Measurements from ENCODE around the gene ACOXL. TPM values are rescaled to one million over a fixed set of nuclear protein-coding genes. Genes with fewer than 3 reads are reported as not detected.

ACOXL gene
- total and polyA plus RNA-seq, 9 of the 15 experiments (the other 6 are each of a cell fraction or from before 2014, with no cell fraction given): 0.31 to 0.56 TPM; not detected in 7

DNA sequence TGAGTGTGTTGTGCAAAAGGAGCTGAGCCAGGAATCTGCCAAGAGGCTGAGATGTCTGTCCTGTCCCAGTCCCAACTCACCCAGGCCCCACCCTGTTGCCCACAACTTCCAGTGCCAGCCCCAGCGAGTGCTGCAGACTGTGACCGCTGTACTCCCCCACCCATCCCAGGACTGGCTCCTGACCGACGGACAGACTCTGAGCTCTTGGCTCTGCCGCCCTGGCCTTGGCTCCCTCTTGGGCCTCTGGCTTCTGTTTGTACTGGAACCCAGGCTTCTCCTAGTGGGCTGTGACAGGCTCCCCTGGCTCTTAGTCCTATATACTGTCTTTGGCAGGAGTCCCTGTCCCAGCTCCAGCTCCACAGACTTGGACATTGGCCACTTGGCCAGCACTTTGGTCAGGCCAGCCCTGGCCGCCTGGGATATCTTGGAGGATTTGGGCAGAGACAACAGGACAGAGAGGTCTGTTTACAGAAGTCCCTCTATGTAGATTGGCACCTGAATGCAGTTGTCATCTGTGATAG is 41.1 kb downstream of the ACOXL start (continued):
- TF ChIP-seq MAZ (CRISPR knock-in tag; conservative IDR thresholded peaks at IDR 0.05 in 1 of 2, IDR thresholded peaks at IDR 0.05 in 1 of 2): no peak

DNA sequence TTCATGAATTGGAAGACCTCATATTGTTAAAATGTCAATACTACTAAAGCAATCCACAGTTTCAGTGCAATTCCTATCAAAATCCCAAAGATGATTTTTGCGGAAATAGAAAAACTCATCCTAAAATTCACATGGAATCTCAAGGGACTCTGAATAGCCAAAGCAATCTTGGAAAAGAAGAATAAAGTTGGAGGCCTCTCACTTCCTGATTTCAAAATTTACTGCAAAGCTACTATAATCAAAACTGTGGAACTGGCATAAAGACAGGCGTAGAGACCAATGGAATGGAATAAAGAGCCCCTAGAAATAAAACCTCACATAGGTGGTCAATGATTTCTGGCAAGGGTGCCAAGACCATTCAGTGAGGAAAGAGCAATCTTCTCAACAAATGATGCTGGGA is 42.3 kb downstream of the ACOXL start:
- no peak for ATAC-seq
- no peaks in the 10 kb centered on the region for H3K79me2 ChIP-seq (ENCODE audit: control insufficient read depth, insufficient read depth, low read length)
- no peaks in the 10 kb centered on the region for H3K36me3 ChIP-seq (ENCODE audit: control insufficient read depth, insufficient read depth, low read length)
- no peak overlapping the region for H3K4me2 ChIP-seq (ENCODE audit: insufficient read depth, low read length)
- peaks cover 24 to 55% of the 10 kb centered on the region in 2 experiments for H3K27me3 ChIP-seq (ENCODE audit: control insufficient read depth in 2 of 2, insufficient read depth in 2 of 2, low read length in 2 of 2)
- DNase-seq (ENCODE audit: extremely low read depth in 1 of 4, low spot score in 3 of 4): no peak
- no peaks in the 10 kb centered on the region for H4K20me1 ChIP-seq (replicated peaks; ENCODE audit: control insufficient read depth, insufficient read depth, low read length)
- H3K4me3 ChIP-seq: no peak overlapping the region
- intact Hi-C loops (cut with micrococcal nuclease) (no loop called here), in situ Hi-C loops (cut with MboI) (loop anchor here (25.0 kb wide), 1 partner anchor 987 kb away; the partner anchor contains the start of gene RGPD5)
- ChIA-PET CTCF (ENCODE audit: low intra/inter-chr PET ratio) (no interaction called here), POLR2A (interaction anchor here (1.4 kb wide), 1 partner anchor 8 kb away, joined by 6 read pairs; no protein-coding TSS in a partner anchor)
- H3K27ac ChIP-seq (ENCODE audit: extremely low read depth, low read depth, low read length): no peak overlapping the region
- no peak for FAIRE-seq
- BruUV-seq (replicated peaks): no TSS peak
- H3K9me1 ChIP-seq (ENCODE audit: control insufficient read depth, insufficient read depth, low read length): no peaks in the 10 kb centered on the region
- TF ChIP-seq ELF1 (tag; IDR thresholded peaks at IDR 0.05) (no peak), TCF7L2 (IDR thresholded peaks at IDR 0.05; ENCODE audit: low read depth, low read length) (no peak), TAF7 (tag; IDR thresholded peaks at IDR 0.05) (no peak)
- TF ChIP-seq, protein P1, sequence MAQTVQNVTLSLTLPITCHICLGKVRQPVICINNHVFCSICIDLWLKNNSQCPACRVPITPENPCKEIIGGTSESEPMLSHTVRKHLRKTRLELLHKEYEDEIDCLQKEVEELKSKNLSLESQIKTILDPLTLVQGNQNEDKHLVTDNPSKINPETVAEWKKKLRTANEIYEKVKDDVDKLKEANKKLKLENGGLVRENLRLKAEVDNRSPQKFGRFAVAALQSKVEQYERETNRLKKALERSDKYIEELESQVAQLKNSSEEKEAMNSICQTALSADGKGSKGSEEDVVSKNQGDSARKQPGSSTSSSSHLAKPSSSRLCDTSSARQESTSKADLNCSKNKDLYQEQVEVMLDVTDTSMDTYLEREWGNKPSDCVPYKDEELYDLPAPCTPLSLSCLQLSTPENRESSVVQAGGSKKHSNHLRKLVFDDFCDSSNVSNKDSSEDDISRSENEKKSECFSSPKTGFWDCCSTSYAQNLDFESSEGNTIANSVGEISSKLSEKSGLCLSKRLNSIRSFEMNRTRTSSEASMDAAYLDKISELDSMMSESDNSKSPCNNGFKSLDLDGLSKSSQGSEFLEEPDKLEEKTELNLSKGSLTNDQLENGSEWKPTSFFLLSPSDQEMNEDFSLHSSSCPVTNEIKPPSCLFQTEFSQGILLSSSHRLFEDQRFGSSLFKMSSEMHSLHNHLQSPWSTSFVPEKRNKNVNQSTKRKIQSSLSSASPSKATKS (CRISPR knock-in tag; IDR thresholded peaks at IDR 0.05): no peak
- TF ChIP-seq, protein P2, sequence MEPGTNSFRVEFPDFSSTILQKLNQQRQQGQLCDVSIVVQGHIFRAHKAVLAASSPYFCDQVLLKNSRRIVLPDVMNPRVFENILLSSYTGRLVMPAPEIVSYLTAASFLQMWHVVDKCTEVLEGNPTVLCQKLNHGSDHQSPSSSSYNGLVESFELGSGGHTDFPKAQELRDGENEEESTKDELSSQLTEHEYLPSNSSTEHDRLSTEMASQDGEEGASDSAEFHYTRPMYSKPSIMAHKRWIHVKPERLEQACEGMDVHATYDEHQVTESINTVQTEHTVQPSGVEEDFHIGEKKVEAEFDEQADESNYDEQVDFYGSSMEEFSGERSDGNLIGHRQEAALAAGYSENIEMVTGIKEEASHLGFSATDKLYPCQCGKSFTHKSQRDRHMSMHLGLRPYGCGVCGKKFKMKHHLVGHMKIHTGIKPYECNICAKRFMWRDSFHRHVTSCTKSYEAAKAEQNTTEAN (CRISPR knock-in tag; IDR thresholded peaks at IDR 0.05): no peak
- TF ChIP-seq, protein P3, sequence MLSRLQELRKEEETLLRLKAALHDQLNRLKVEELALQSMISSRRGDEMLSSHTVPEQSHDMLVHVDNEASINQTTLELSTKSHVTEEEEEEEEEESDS (CRISPR knock-in tag; IDR thresholded peaks at IDR 0.05): no peak
- 15% methylated on average over 2 of the region's 2 CpGs for WGBS (ENCODE audit: insufficient coverage, low coverage, missing lambda C conversion rate)
- no peak overlapping the region for H2AFZ ChIP-seq (ENCODE audit: low read depth, low read length)
- H3K4me1 ChIP-seq (replicated peaks in 1 of 2; ENCODE audit: control insufficient read depth in 2 of 2, insufficient read depth in 2 of 2, low read length in 2 of 2): no peaks in the 10 kb centered on the region
- no peak overlapping the region for H3K9ac ChIP-seq (ENCODE audit: insufficient read depth in 1 of 2, low read depth in 2 of 2, low read length in 2 of 2)
- H3K9me3 ChIP-seq (replicated peaks; ENCODE audit: control insufficient read depth, insufficient read depth, low read depth, low read length): no peaks in the 10 kb centered on the region

All from K562 (cell line).